Activated naive CD4-positive, alpha-beta T cell treated with anti-CD3 and anti-CD28 coated beads, Interleukin-2, amount 10 ng/mL, durations not matched to agents 7 days and 5 days (primary cell): Measurements from ENCODE around the gene ATG3.

Source experiments
- CTCF ChIA-PET: fragments of 350-600 bp; sonication (Branson Sonifier 250); formaldehyde crosslinking; loops from one replicate; lab custom pipeline; 2021; ENCODE audit warnings: antibody characterized with exemption; lab: Charles Lee
- DNase-seq: peaks from one replicate; pipeline ENCODE4 v3.0.0-alpha.2; 2020
- H3K27ac Mint-ChIP-seq: one replicate; pipeline ENCODE4 v1.8.0; 2021; ENCODE audit warnings: mild to moderate bottlenecking, moderate library complexity, mixed read lengths
- H3K27me3 Mint-ChIP-seq: one replicate; pipeline ENCODE4 v1.8.0; 2021; ENCODE audit warnings: mild to moderate bottlenecking, mixed read lengths
- H3K36me3 Mint-ChIP-seq: one replicate; pipeline ENCODE4 v1.8.0; 2021; ENCODE audit warnings: mixed read lengths
- H3K4me1 Mint-ChIP-seq: one replicate; pipeline ENCODE4 v1.8.0; 2021; ENCODE audit warnings: mixed read lengths
- H3K4me3 Mint-ChIP-seq: one replicate; pipeline ENCODE4 v1.8.0; 2021; ENCODE audit warnings: mild to moderate bottlenecking, moderate library complexity, mixed read lengths
- H3K9me3 Mint-ChIP-seq: one replicate; pipeline ENCODE4 v1.8.0; 2021; ENCODE audit warnings: mixed read lengths

Gene ATG3

DNA sequence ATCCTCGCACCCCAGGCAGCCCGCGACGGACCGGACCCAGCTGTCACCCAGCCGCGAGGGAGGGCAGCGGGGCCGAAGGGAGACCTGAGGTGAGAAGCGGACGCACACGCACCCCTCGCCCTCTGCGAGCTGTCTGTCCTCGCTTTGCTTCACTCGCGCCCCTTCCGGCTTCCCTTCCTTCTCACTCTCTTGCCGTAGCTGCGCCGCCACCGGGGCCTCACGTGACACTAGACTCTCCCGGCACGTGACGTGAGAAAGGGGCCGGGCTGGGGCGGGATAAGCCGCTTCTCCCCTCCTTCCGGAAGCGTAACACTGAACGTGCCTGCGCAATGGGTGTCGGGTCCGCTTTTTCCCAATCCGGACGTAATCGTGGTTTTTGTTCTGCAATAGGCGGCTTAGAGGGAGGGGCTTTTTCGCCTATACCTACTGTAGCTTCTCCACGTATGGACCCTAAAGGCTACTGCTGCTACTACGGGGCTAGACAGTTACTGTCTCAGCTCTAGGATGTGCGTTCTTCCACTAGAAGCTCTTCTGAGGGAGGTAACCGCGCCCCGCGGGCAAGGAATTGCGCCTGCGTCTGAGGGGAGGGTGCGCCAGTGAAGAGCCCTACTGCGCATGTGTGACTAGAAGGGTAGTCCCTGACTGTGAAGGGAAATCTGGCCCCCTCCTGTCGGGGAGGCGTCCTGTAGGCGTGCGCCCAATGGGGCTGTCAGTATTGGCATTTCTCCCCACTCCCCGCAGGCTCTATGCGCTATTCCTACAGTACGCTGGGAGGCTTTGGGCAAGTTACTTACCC, at the start of gene ATG3, which contains the start of gene SLC35A5:
Gene ATG3 (minus strand): TSS at position 229 of the 796 bp plus-strand sequence. CDS start 434 bp downstream, outside the sequence.
Gene SLC35A5 (plus strand): TSS at position 312 of the 796 bp plus-strand sequence. CDS start 1,359 bp downstream, outside the sequence.
- Mint-ChIP-seq H3K27ac (peak within 1 kb of the TSS; percentile 99), H3K36me3 (peaks cover 25% of the 10 kb centered on the region), H3K9me3 (no peaks in the 10 kb centered on the region), H3K4me3 (peak within 1 kb of the TSS; percentile 99), H3K4me1 (peaks cover 36% of the 10 kb centered on the region), H3K27me3 (no peaks in the 10 kb centered on the region)
- DNase-seq = peak; percentile 99
- CTCF ChIA-PET = interaction anchor here (1.0 to 1.2 kb wide), 2 partner anchors 21 to 71 kb away, joined by 3 read pairs; no protein-coding TSS in a partner anchor

GRCh38 chr3:112610121-112610520, 48.4 kb upstream of the ATG3 start:
- H3K27ac Mint-ChIP-seq = no peak overlapping the region
- no peak overlapping the region for H3K4me3 Mint-ChIP-seq
- H3K9me3 Mint-ChIP-seq = no peaks in the 10 kb centered on the region
- H3K36me3 Mint-ChIP-seq = no peaks in the 10 kb centered on the region
- H3K27me3 Mint-ChIP-seq = peaks cover 20% of the 10 kb centered on the region
- CTCF ChIA-PET = interaction anchor here (0.7 kb wide), 1 partner anchor 9 kb away, joined by 3 read pairs; no protein-coding TSS in a partner anchor
- no peak for DNase-seq
- H3K4me1 Mint-ChIP-seq = peaks cover 5% of the 10 kb centered on the region

DNA sequence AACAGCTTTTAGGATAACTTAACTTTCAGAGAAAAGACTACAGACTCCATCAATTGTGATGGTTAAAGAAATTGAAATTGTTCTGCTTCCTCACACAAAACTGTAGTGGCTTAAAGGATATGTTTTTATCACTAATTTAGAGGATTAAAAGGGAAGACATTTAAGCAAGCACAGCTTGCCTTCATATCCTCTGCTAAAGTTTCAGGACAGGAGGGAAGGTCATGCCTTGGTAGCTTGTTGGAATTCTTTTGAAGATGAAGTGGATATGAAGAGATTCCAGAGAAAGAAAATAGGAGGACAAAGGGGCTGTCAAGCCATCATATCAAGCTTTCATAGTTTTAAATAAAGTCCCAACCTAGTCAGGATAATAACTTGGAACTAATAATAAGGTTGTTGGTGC, 46.1 kb upstream of the ATG3 start:
- Mint-ChIP-seq H3K4me3 (no peak overlapping the region), H3K27me3 (peaks cover 20% of the 10 kb centered on the region), H3K4me1 (peaks cover 14% of the 10 kb centered on the region), H3K9me3 (no peaks in the 10 kb centered on the region), H3K27ac (no peak overlapping the region), H3K36me3 (no peaks in the 10 kb centered on the region)
- CTCF ChIA-PET = interaction anchor here (1.9 kb wide), 1 partner anchor 25 kb away, joined by 6 read pairs; no protein-coding TSS in a partner anchor
- DNase-seq = no peak

DNA sequence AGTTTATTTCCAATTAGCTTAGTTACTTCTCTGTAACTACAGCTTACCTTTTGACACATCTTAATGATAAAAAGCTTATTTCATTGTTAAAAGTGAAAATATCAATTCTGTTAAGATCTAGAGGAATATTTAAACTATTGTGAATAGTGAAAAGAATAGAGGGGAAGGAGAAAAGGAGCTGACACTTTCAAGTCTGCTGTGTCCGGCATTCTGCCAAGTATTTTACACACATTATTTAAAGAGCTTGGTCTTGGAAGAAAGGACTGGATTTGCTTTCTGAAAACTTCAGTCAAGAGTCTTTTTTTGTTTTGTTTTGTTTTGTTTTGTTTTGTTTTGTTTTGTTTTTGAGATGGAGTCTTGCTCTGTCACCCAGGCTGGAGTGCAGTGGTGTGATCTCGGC, 44.3 kb upstream of the ATG3 start:
- Mint-ChIP-seq H3K27ac (no peak overlapping the region), H3K4me3 (no peak overlapping the region), H3K4me1 (peaks cover 22% of the 10 kb centered on the region), H3K36me3 (no peaks in the 10 kb centered on the region), H3K27me3 (peaks cover 16% of the 10 kb centered on the region), H3K9me3 (no peaks in the 10 kb centered on the region)
- DNase-seq = no peak
- CTCF ChIA-PET = interaction anchor here (1.2 to 2.7 kb wide), 2 partner anchors 11 to 24 kb away, joined by 3 to 11 read pairs; no protein-coding TSS in a partner anchor

DNA sequence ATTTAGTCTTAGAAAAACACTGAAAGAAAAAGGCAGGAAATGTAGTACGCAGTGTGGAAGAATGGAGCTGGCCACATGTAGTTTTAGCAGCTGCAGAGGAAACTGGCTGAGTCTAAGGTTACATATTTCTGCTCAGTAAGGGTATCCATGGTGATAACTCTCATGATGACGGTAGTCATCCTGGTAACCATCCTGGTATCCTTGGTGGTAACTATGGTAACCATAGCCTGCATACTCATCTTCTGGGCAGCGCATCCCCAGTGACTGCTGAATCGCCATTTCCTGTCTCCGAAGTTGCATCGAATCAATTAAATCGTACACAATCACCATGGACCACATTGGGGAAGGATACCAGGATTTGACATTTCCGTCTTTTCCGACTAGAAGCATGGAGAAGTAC, 43.5 kb upstream of the ATG3 start:
- Mint-ChIP-seq H3K27ac (no peak overlapping the region), H3K36me3 (no peaks in the 10 kb centered on the region), H3K4me1 (peaks cover 22% of the 10 kb centered on the region), H3K9me3 (no peaks in the 10 kb centered on the region), H3K27me3 (peaks cover 12% of the 10 kb centered on the region), H3K4me3 (no peak overlapping the region)
- CTCF ChIA-PET = interaction anchor here (1.2 to 2.7 kb wide), 2 partner anchors 12 to 23 kb away, joined by 3 to 11 read pairs; no protein-coding TSS in a partner anchor
- DNase-seq = no peak

GRCh38 chr3:112604536-112604935, 42.8 kb upstream of the ATG3 start:
- Mint-ChIP-seq H3K9me3 (no peaks in the 10 kb centered on the region), H3K36me3 (no peaks in the 10 kb centered on the region), H3K4me3 (no peak overlapping the region), H3K27ac (no peak overlapping the region), H3K27me3 (peaks cover 4% of the 10 kb centered on the region), H3K4me1 (peaks cover 22% of the 10 kb centered on the region)
- DNase-seq = no peak
- CTCF ChIA-PET = interaction anchor here (2.7 kb wide), 1 partner anchor 22 kb away, joined by 11 read pairs; no protein-coding TSS in a partner anchor

DNA sequence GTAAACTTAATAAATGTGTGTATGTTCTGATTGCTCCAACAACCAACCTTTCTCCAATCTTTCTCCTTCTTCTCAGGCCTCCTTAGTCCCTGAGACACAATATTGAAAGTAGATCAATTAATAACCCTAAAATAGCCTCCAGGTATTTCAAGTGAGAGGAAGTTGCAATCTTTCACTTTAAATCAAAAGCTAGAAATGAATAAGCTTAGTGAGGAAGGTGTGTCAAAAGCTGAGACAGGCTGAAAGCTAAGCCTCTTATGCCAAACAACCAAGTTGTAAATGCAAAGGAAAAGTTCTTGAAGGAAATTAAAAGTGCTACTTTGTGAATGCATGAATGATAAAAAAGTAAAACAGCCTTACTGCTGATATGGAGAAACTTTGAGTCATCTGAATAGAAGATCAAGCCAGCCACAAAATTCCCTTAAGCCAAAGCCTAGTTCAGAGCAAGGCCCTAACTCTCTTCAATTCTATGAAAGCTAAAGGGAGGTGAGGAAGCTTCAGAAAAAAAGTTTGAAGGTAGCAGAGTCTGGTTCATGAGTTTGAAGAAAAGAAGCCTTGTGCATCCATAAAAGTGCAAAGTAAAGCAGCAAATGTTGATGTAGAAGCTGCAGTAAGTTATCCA, 40.6 kb upstream of the ATG3 start:
- no peak for DNase-seq
- Mint-ChIP-seq H3K4me3 (no peak overlapping the region), H3K27ac (no peak overlapping the region), H3K9me3 (no peaks in the 10 kb centered on the region), H3K36me3 (peaks cover 4% of the 10 kb centered on the region), H3K4me1 (peaks cover 22% of the 10 kb centered on the region), H3K27me3 (peaks cover 2% of the 10 kb centered on the region)
- CTCF ChIA-PET = interaction anchor here (0.9 to 1.5 kb wide), 3 partner anchors 20 to 133 kb away, joined by 3 to 8 read pairs (median 6); no protein-coding TSS in a partner anchor

DNA sequence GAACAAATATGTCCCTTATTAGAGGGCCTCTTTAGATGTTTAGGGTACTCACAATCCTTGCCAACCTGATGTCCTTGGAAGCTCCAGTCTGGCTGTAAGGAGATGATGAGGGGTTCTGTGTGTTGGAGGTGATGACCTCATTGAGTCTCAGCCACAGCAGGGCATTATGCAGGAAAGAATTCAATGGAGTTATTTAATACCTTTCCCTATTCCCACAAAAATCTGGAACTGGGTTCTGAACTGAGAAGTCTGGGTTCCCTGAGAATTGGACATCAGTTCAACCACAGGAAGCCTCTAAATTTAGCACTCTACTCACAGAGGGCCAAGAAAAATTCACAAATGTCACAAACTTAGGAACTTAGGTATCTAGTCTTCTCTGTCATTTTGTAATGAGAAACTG, 37.0 kb upstream of the ATG3 start:
- no peak overlapping the region for H3K27ac Mint-ChIP-seq
- no peaks in the 10 kb centered on the region for H3K9me3 Mint-ChIP-seq
- peaks cover 9% of the 10 kb centered on the region for H3K4me1 Mint-ChIP-seq
- CTCF ChIA-PET = no interaction called here
- peaks cover 4% of the 10 kb centered on the region for H3K36me3 Mint-ChIP-seq
- H3K27me3 Mint-ChIP-seq = no peaks in the 10 kb centered on the region
- H3K4me3 Mint-ChIP-seq = no peak overlapping the region
- no peak for DNase-seq

DNA sequence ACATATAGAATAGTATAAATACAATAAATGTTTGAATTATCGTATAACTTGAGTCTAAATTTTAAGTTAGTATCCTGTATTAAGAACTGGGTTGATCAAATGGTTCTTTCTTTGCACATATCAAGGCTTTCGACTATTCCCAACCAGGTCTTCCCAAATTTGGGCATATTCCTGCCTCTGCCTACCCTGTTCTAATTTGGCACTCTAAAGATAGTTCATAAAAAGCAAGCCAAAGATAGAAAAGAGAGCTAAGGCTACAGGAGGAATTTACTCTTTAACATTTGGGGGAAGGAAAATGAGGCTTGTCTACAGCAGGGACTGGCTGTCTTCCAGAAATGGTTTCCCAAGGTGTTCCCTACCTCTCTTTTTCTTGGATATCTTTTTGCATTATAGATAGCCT, 36.2 kb upstream of the ATG3 start:
- H3K27ac Mint-ChIP-seq = no peak overlapping the region
- CTCF ChIA-PET = no interaction called here
- peaks cover 2% of the 10 kb centered on the region for H3K9me3 Mint-ChIP-seq
- H3K4me3 Mint-ChIP-seq = no peak overlapping the region
- H3K27me3 Mint-ChIP-seq = no peaks in the 10 kb centered on the region
- peaks cover 9% of the 10 kb centered on the region for H3K4me1 Mint-ChIP-seq
- H3K36me3 Mint-ChIP-seq = peaks cover 10% of the 10 kb centered on the region
- DNase-seq = no peak

- peaks cover 29% of the 10 kb centered on the region for H3K36me3 Mint-ChIP-seq
- DNase-seq = no peak
- H3K27me3 Mint-ChIP-seq = no peaks in the 10 kb centered on the region
- peaks cover 3% of the 10 kb centered on the region for H3K9me3 Mint-ChIP-seq
- CTCF ChIA-PET = no interaction called here
- H3K27ac Mint-ChIP-seq = no peak overlapping the region
- H3K4me3 Mint-ChIP-seq = no peak overlapping the region
- H3K4me1 Mint-ChIP-seq = peaks cover 4% of the 10 kb centered on the region
Observed at GRCh38 chr3:112594856-112595255, 33.1 kb upstream of the ATG3 start.

DNA sequence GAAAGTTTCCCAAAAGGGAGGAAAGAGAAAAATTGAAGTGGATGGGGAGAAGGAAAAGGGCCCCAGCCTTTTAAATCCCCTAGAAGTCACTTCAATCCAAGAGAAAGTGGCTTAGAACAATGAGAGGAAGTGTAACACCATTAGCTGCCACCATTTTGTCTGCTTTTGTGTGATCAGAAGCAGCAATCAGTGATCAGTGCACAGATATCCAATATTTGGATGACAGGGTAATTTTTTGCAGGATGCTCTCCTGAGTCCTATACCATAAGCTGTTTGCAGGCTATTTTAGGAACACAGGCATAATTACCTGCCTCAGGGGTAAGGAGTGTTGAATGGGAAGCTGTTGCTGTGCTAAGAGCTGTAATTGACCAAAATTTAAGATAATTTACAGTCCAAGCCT, 31.5 kb upstream of the ATG3 start:
- Mint-ChIP-seq H3K4me3 (no peak overlapping the region), H3K27ac (no peak overlapping the region), H3K36me3 (peaks cover 36% of the 10 kb centered on the region), H3K9me3 (peaks cover 3% of the 10 kb centered on the region), H3K27me3 (no peaks in the 10 kb centered on the region), H3K4me1 (peaks cover 4% of the 10 kb centered on the region)
- CTCF ChIA-PET = no interaction called here
- no peak for DNase-seq

DNA sequence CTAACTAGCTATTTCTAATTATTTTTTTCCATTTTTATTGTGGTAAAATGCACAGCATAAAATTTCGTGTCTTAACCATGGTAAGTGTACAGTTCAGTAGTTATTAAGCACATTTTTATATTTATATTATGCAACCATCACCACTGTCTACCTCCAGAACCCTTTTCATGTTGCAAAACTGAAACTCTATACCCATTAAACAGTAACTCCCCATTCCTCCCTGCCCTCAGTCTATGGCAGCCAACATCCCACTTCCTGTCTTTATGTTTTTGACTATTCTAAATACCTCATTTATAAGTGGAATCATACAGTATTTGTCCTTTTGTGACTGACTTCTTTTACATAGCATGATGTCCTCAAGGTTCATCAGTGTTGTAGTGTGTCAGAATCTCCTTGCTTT, 25.6 kb upstream of the ATG3 start:
- no peak overlapping the region for H3K27ac Mint-ChIP-seq
- DNase-seq = no peak
- H3K4me1 Mint-ChIP-seq = peaks cover 11% of the 10 kb centered on the region
- no peak overlapping the region for H3K4me3 Mint-ChIP-seq
- H3K9me3 Mint-ChIP-seq = no peaks in the 10 kb centered on the region
- CTCF ChIA-PET = interaction anchor here (1.8 kb wide), 1 partner anchor 14 kb away, joined by 4 read pairs; no protein-coding TSS in a partner anchor
- H3K36me3 Mint-ChIP-seq = peaks cover 57% of the 10 kb centered on the region
- no peaks in the 10 kb centered on the region for H3K27me3 Mint-ChIP-seq

DNA sequence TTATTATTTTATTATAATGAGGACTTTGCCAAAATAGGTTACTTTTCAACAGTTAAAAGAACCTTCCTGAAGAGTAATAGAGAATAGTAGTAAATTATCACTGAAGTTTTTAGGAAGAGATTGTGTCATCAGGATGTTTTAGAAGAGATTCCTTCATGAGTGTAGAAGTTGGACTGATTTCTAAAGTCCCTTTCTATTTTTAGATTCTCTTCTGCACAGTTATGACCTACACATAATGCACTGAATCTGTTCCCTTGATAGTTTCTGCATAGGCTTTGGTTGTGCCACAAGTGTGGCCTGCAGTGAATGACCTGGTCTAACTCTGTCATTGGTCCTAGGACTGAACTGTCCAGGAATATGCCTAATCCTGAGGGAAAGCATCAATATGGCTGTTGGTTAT, 24.0 kb upstream of the ATG3 start:
- no peak overlapping the region for H3K4me3 Mint-ChIP-seq
- no peak for DNase-seq
- no peak overlapping the region for H3K27ac Mint-ChIP-seq
- H3K27me3 Mint-ChIP-seq = no peaks in the 10 kb centered on the region
- H3K9me3 Mint-ChIP-seq = no peaks in the 10 kb centered on the region
- peaks cover 11% of the 10 kb centered on the region for H3K4me1 Mint-ChIP-seq
- peaks cover 54% of the 10 kb centered on the region for H3K36me3 Mint-ChIP-seq
- CTCF ChIA-PET = no interaction called here

DNA sequence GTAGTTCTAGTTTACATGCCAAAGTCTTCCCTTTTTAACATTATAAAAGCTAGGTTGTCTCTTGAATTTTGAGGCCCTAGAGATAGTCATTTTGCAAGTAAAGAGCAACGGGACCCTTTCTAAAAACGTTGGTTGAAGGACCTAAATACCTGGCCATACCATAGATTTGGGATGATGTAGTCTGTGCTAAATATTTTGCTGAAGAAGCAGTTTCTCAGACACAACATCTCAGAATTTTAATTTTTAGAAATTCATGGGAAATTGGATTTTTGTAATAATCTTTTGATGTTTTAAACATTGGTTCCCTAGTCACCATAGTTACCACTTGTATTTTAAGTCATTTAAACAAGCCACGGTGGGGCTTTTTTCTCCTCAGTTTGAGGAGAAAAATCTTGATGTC, 21.3 kb upstream of the ATG3 start:
- Mint-ChIP-seq H3K9me3 (no peaks in the 10 kb centered on the region), H3K27ac (no peak overlapping the region), H3K27me3 (no peaks in the 10 kb centered on the region), H3K4me1 (peaks cover 11% of the 10 kb centered on the region), H3K36me3 (peaks cover 43% of the 10 kb centered on the region), H3K4me3 (no peak overlapping the region)
- CTCF ChIA-PET = interaction anchor here (0.6 to 2.8 kb wide), 19 partner anchors 9 to 404 kb away, joined by 3 to 22 read pairs (median 6); partner anchors contain the start of gene SLC9C1
- no peak for DNase-seq
